Colonic mucosa (tissue), 4 donors: Measurements from ENCODE around the gene RABEPK. TPM values are rescaled to one million over a fixed set of nuclear protein-coding genes. Genes with fewer than 3 reads are reported as not detected.
"Not testable (repeated sequence)": the region's sequence is repeated elsewhere in the genome, so short reads cannot be mapped to it uniquely, and the experiment has no call there.

ENCODE experiments used
- DNase-seq: peaks from one replicate; pipeline ENCODE4 v3.0.0-alpha.2; 2020
- H3K27ac ChIP-seq: fragments of 200-600 bp; one replicate; pipeline ENCODE4 v1.8.0; 2021
- H3K27me3 ChIP-seq: fragments of 200-600 bp; one replicate; pipeline ENCODE4 v1.8.0; 2021
- H3K36me3 ChIP-seq: fragments of 200-600 bp; one replicate; pipeline ENCODE4 v1.8.0; 2021
- H3K4me1 ChIP-seq: fragments of 200-600 bp; one replicate; pipeline ENCODE4 v1.8.0; 2021; ENCODE audit warnings: mild to moderate bottlenecking
- H3K4me3 ChIP-seq: fragments of 200-600 bp; one replicate; pipeline ENCODE4 v1.8.0; 2021
- H3K9ac ChIP-seq, 2 donors: one replicate each; pipeline ENCODE4 v1.7.0; 2013; ENCODE audit warnings: control low read depth in 2 of 2, low read depth in 2 of 2, low read length in 2 of 2
- H3K9me3 ChIP-seq: fragments of 200-600 bp; one replicate; pipeline ENCODE4 v1.8.0; 2021
- intact Hi-C: fragments of 100-400 bp; cut with DNase I; formaldehyde crosslinking; loops from one replicate; pipeline ENCODE4 v1.14.1; 2022
- total RNA-seq, 2 donors: library from RNA; stranded (reverse); fragmentation: NEBNext Ultra II Directional in 1 of 2; extraction: Animal tissue kit (Norgen Biotek cat#: 25700) in 1 of 2; gene quantifications; one replicate each; pipeline ENCODE4 v1.2.1, GENCODE V29; 2021
- TF ChIP-seq, protein P1 (sequence below): fragments of 200-600 bp; IDR thresholded peaks from one replicate; pipeline ENCODE4 v1.8.0; 2022; ENCODE audit warnings: antibody characterized with exemption, mild to moderate bottlenecking
- donor health status: healthy.
- donor health status: DM: no; HTN: no; CAD: no.
- donor health status: DM: no; HTN: no; CAD: no.

RABEPK gene
- total RNA-seq, 2 donors from 2014 or later, result 8.0 to 17.2 TPM

- Histone ChIP-seq H3K9me3 (no peaks in the 10 kb centered on the region), H3K4me1 (peaks cover 7% of the 10 kb centered on the region), H3K27me3 (no peaks in the 10 kb centered on the region), H3K9ac (no peak overlapping the region), H3K4me3 (no peak overlapping the region), H3K27ac (no peak overlapping the region), H3K36me3 (no peaks in the 10 kb centered on the region)
- DNase-seq, result no peak
- TF ChIP-seq, protein P1, sequence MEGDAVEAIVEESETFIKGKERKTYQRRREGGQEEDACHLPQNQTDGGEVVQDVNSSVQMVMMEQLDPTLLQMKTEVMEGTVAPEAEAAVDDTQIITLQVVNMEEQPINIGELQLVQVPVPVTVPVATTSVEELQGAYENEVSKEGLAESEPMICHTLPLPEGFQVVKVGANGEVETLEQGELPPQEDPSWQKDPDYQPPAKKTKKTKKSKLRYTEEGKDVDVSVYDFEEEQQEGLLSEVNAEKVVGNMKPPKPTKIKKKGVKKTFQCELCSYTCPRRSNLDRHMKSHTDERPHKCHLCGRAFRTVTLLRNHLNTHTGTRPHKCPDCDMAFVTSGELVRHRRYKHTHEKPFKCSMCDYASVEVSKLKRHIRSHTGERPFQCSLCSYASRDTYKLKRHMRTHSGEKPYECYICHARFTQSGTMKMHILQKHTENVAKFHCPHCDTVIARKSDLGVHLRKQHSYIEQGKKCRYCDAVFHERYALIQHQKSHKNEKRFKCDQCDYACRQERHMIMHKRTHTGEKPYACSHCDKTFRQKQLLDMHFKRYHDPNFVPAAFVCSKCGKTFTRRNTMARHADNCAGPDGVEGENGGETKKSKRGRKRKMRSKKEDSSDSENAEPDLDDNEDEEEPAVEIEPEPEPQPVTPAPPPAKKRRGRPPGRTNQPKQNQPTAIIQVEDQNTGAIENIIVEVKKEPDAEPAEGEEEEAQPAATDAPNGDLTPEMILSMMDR, result no peak
- intact Hi-C loops, result no loop called here
These were observed 38.9 kb upstream of the RABEPK start for GRCh38 chr9:125161284-125161918.

GRCh38 chr9:125162891-125163290, 37.5 kb upstream of the RABEPK start:
- H3K27ac ChIP-seq, H3K4me1 ChIP-seq, intact Hi-C loops, DNase-seq, H3K9ac ChIP-seq, H3K27me3 ChIP-seq, H3K36me3 ChIP-seq, H3K9me3 ChIP-seq, H3K4me3 ChIP-seq: not testable (repeated sequence)

DNA sequence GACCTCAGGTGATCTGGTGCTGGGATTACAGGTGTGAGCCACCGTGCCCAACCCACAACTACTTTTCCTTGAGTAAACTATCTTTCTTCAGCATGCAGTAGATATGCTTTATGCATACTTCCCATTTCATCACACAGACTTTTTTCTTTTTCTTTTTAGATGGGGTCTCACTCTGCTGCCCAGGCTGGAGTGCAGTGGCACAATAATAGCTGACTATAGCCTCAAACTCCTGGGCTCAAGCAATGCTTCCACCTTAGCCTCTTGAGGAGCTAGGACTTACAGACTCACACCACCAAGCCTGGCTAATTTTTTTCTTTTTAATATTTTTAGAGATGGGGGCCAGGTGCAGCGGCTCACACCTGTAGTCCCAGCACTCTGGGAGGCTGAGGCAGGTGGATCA, 33.6 kb upstream of the RABEPK start:
- H3K36me3 ChIP-seq, result no peaks in the 10 kb centered on the region
- TF ChIP-seq, protein P1, result no peak
- intact Hi-C loops, result no loop called here
- no peak for DNase-seq
- no peak overlapping the region for H3K4me3 ChIP-seq
- H3K9me3 ChIP-seq, result no peaks in the 10 kb centered on the region
- no peak overlapping the region for H3K9ac ChIP-seq
- H3K4me1 ChIP-seq, result no peaks in the 10 kb centered on the region
- no peak overlapping the region for H3K27ac ChIP-seq
- H3K27me3 ChIP-seq, result no peaks in the 10 kb centered on the region

DNA sequence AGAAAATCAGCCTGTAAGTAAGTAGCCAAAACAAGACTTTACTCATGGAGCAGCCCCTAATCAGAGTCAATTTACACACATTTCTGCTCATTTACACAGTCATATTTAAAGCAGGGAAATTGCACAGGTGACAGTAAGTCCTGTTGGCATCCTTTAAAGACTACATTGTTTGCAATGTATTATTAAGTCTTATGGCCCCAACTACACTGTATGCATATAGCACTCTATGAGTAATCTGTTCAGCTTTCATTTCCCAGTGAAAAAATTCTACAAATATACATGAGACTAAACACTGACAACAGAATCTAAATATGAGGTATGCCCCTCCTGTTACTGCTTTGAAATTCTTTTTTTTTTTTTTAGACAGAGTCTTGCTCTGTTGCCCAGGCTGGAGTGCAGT, 30.4 kb upstream of the RABEPK start:
- no peak overlapping the region for H3K27ac ChIP-seq
- H3K27me3 ChIP-seq, result no peaks in the 10 kb centered on the region
- TF ChIP-seq, protein P1, result no peak
- H3K36me3 ChIP-seq, result no peaks in the 10 kb centered on the region
- no peaks in the 10 kb centered on the region for H3K4me1 ChIP-seq
- intact Hi-C loops, result no loop called here
- H3K9me3 ChIP-seq, result no peaks in the 10 kb centered on the region
- no peak overlapping the region for H3K4me3 ChIP-seq
- DNase-seq, result no peak
- H3K9ac ChIP-seq, result no peak overlapping the region

DNA sequence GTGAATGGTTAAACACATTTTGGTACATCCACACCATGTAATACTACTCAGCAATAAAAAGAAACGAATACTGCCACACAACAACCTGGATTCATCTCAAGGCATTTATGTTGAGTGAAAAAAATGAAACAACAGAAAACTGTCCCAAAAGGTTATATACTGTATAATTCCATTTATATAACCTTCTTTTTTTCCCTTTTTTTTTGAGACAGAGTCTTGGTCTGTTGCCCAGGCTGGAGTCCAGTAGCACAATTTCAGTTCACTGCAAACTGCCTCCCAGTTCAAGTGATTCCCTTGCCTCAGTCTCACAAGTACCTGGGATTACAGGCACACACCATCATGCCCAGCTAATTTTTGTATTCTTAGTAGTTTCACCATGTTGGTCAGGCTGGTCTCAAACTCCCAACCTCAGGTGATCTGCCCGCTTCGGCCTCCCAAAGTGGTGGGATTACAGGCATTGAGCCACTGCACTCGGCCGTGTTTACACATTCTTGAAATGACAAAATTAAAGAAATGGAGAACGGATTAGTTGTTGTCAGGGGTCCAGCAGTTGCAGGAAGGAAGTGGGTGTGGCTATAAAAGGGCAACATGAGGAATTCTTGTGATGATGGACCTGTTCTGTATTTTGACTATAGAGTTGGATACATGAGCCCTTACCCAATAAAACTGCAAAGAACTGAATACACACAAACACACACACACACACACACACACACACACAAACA, 28.1 kb upstream of the RABEPK start:
- intact Hi-C loops, result no loop called here
- Histone ChIP-seq H3K36me3 (no peaks in the 10 kb centered on the region), H3K9ac (no peak overlapping the region), H3K4me3 (no peak overlapping the region), H3K27ac (no peak overlapping the region), H3K4me1 (no peaks in the 10 kb centered on the region), H3K9me3 (no peaks in the 10 kb centered on the region), H3K27me3 (no peaks in the 10 kb centered on the region)
- no peak for DNase-seq
- TF ChIP-seq, protein P1, result no peak

DNA sequence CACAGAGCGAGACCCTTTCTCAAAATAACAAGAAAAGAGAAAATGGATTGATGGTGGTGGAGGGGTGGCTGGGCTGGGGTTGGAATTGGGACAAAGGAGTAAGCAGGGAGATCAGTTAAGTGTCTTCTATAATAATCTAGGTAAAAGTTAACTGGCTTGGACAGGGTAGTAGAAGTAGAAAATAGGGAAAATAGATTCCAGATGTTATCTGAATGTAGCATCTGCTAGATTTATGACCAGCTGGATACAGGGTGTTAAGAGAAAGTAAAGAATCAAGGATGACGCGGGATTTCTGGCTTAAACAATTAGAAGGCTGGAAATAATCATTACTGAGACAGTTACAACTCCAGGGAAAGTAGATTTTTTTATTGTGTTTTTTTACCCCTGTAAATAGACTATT, 23.7 kb upstream of the RABEPK start:
- DNase-seq, result no peak
- intact Hi-C loops, result no loop called here
- H3K4me1 ChIP-seq, result peaks cover 4% of the 10 kb centered on the region
- H3K36me3 ChIP-seq, result no peaks in the 10 kb centered on the region
- H3K27me3 ChIP-seq, result no peaks in the 10 kb centered on the region
- H3K9me3 ChIP-seq, result no peaks in the 10 kb centered on the region
- no peak overlapping the region for H3K27ac ChIP-seq
- TF ChIP-seq, protein P1, result no peak
- no peak overlapping the region for H3K9ac ChIP-seq
- no peak overlapping the region for H3K4me3 ChIP-seq
